GM21423 (cell line): ENCODE data around the gene AGFG2.

ENCODE experiments used
- ATAC-seq: cut with Tn5 transposase; IDR thresholded peaks from one replicate; pipeline ENCODE4 v1.9.1; 2021; ENCODE audit warnings: mild to moderate bottlenecking, moderate library complexity; ENCODE audit not compliant: unreplicated experiment

AGFG2 gene

DNA sequence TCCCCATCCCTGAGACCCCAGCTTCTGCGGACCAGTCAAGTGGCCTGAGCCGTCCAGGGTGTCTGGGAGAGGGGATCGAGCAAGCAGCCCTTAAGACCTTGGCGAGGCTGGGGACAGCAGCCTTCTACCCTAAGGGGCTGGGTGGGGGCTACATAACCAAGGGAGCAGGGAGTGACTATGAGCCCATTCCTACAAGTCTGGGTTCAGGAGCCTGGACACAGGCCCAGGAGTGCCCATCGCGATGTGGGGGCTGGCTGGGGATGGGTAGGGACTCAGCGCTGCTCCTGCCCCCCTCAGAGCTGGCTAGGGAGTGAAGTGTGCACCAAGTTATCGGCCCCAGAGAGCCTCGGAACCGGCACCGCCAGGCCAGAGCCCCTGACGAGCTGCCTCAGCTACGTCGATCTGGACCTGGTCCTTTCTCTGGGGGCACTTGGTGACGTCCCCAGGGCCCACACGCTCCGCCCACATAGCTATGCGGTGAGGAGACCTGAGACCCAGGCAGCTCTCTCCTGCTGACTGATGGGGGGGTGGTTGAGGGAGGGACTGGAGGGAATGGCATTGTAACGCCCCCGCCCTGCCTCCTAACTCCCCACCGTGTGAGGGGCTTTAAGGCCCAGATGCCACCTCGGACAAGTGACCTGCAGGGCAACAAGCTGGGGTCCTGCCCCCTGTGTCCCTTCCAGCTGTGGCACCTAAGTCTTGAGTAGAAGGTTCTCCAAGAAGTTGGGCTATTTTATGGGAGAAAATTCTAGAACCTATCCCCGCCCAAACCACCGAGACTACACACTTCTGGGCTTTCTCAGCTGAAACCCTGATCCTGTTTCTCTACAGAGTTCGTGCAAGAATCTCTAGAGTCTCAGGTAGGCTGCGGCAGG is 32.2 kb downstream of the AGFG2 start:
- no peak for ATAC-seq

DNA sequence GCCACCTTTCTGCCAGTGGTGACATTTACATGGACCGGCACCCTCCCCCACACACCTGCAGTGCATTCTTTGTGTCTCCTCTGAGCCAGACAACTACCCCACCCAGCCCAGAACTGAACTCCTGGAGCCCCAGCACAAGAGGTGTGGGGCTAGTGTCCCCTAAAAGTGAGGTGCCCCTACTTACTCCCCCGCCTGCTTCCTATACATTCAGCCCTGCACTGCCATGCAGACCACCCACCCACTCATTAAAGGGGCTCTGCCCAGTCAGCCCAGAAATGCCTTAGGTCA is 32.8 kb downstream of the AGFG2 start:
- no peak for ATAC-seq

DNA sequence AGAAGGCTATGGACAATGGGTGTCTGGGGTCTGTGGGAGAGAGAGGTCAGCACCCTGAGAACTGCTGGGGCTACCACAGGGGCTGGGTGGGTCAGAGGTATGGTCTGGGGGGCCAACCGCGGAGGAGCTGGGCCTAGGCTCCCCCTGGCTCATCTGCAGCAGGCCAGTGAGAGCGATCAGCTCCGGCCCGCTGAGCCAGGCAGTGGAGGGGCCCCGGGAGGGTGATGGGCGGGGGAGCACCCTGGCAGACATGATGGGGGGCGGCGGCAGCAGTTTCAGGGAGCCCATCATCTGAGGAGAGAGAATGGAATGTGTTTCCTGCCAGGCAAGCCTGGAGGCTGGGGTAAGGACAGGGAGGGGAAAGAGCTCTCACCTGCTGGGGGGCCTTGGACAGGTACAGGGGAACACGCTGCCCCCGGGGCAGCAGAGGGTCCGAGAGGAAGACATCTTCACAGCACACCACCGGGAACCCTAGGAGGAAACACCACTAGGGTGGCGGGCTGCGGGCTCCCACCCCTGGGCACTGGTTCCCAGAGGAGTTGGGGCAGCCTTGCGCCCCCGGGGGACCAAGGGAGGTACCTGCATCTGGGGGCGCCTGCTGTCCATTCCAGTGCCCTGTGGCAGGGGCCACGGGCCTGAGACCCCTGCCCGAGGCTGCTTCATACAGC is 33.4 kb downstream of the AGFG2 start:
- no peak for ATAC-seq

DNA sequence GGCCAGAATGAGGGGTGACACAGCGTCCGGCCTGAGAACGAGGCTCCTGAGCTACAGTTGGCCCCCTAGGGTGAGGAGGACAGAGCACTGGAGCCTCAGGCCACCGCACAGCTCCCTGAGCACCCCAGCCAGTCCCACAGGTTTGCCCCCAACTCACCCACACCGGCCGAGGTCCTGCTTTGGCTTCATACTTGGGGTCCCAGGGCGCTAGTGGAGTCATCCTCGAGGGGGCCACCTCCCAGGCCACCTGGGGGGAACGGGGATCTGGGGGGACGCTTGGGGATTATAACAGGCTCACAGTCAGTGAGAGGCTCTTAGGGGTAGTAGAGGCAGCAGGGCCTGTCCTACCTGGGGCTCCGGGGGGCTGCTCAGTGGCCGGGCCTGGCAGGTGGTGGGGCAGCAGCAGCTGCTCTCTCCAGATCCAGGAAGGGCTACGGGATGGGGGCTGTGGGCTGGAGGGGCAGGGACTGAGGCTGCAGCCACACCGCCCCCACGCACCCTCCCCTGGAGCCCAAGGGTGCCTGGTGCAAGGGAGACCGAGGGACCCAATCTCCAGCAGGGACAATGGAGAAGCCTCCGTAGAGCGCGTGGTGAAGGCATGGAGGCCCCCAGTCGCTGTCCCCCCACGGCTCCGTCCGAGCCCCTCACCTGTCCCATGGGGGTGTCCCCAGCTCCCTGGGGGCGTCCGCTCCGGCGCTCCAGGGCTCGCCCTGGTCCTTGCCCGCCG is 34.1 kb downstream of the AGFG2 start:
- no peak for ATAC-seq

DNA sequence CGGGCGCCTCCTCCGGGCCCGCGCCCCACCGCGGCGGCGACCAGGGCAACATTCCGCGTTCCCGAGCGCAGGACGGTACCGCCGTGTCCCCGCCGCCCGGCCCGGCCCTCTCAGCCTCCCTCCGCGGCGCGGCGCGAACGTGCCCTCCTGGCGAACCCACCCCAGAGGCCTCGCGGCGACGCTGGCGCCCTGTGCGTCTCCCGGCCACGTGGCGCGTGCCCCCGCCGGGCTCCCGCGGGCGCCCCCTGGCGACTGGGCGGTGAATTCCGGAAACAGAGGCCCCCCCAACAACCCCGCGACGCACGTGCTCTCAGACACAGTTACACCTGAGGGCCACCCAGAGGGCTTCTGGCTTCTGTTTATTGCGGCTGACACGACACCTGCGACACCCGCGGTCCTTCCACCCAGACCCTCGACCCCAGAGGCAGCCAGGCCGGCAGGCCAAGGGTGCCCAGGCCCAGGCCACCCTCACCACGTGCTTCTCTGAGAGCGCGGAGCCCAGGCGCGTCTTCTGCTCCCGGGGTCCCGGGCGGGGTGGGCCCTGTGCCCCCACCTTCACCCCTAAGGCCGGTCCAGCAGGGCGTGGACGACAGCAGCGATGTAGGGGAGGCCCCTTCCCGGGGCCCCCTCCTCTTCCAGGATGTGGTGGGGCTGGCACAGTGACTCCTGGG is 34.8 kb downstream of the AGFG2 start, which contains the start of gene SAP25:
Gene SAP25, minus strand, starts transcription at position 210 of the 671 bp plus-strand sequence. Its CDS starts 158 bp downstream, at position 52.
- ATAC-seq: no peak

DNA sequence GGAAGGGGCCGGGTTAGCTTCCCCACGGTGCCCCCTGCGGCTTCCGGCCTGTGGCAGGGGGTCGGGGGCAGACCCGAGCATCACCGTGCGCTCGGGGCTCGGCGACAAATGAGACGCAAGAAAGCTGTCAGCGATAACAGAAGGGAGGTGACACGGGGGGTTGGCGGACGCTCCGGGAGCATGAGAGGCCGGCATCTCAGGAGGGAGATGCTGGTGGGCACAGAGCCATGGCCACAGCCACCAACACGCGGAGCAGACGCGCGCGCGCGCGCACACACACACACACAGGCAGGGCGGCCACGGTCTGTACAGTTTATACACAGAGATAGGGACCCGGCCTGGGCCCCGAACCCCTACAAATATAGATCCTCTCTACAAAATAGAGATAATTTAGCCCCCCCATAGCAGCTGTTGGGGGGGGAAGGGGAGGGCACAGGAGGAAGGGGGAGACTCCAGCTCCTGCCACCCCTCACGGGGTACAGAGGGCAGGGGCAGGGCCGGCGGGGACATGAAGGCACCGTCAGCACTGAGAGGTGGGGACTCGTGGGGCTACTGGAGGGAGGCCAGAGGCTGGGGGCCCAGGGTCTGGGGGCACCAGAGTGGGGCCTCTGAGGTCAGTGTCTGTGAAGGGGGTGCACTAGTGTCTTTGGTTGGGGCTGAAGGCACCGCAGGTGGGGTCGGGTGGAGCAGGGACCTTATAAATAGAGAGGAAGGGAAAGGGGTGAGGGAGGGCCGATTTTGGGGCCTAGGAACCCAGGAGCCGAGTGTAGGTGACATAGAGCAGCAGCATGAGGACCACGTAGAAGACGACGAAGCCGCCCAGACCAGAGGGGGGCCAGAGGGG is 35.6 kb downstream of the AGFG2 start:
- no peak for ATAC-seq

DNA sequence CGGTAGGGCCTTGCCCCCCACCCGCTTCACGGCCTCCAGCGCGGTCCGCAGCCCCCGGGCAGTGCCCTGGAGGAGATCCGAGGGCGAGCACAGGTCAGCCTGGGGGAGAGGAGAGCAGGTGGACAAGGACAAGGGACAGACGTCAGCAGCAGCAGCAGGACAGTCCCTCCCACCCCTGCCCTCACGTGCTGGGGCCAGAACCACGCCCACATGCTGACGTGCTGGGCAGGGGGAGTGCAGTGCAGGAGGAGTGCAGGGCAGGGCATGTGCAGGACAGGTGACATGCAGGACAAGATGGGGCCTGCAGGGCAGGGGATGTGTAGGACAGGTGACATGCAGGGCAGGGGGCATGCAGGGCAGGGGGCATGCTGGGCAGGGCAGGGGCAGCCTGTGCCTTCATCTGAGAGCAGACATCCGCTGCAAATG is 36.2 kb downstream of the AGFG2 start:
- ATAC-seq: no peak

DNA sequence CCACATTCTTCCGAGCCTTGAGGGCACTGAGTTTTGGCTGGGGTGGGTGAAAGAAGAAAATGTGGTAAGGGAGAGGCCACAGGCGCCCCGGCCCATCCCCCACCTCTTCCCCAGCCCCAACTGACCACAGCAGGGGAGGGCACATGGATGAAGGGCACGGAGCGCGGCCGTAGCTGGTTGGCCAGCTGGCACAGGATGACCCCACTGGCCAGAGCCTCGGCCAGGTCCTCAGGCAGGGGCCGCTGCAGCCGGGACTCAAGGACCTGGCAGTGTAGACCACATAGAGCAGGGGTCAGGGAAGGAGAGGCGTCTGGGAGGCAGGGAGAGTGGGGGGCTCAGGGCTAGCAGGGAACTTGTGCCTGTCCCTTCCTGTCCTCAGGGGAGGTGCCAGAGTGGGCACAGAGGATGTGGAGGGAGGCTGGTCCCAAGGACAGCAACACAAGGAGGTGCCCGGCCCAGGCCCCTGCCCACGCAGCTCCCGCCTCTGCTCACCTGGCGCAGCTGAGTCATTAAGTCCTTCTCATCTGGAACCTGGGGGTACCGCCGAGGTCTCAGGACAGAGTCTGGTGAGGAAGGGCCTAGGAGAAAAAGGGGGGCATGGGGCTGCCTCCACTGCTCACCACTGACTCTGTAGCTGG is 36.9 kb downstream of the AGFG2 start:
- ATAC-seq: no peak

DNA sequence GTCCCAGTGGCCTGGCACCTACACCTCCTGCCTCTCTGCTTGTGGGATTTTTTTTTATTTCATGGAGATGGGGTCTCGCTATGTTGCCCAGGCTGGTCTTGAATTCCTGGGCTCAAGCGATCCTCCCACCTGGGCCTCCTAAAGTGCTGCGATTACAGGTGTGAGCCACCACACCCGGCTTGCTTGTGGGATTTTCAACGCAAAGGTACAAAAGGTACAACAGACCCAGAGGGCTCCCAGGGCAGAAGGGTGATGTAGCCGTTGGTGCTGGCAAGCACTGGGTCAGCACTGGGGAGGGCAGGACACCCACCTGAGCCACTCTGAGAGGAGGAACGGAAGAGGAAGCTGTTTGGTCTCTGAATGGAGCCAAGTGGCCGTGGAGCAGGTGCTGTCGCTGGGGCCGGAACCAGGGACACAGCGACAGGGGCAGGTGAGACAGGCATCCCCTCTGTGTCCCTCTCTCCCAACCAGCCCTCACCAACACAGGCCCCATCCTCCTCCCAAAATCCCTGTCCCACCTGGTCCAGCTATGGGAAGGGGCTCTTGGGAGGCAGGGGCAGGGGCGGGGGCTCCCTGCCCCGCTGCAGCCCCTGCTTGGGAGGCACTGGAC is 37.5 kb downstream of the AGFG2 start:
- no peak for ATAC-seq

DNA sequence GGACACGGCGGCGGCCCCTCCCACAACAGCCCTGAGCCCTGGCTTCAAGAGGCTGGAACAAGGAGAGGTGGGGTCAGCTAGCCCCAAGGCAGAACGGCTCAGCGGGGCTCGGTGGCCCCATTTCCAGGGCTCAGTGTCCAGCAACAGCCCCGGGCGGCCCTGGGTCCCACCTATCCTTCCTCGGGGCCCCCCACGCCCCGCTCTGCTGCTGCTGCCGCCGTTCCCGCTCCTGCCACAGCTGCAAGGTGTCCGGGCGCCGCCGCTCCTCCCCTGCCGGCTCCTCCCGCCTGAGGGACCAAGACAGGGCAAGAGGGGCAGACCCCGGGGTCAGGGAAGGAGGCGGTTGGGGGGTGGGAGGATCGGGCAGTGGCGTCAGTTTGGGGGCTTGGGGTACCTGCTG is 38.1 kb downstream of the AGFG2 start:
- no peak for ATAC-seq

DNA sequence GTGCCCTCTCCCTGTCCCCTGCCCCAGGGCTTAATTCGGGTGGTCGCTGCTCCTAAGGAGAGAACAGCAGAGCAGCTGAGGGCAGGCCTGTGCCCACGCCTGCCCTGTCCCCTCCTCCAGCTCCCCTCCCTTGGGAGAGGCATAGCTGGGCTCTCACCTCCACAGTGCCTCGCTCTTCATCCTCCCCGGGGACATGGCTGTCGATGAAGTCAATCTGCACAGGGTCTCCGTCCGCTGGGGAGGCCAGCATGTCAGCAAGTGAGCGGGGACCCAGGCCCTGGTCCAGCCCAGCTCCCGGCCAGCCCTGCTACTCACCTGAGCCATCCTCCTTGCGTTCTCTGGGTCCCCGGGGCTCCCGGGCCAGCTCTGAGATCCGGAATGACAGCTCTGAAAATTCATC is 38.5 kb downstream of the AGFG2 start:
- no peak for ATAC-seq

DNA sequence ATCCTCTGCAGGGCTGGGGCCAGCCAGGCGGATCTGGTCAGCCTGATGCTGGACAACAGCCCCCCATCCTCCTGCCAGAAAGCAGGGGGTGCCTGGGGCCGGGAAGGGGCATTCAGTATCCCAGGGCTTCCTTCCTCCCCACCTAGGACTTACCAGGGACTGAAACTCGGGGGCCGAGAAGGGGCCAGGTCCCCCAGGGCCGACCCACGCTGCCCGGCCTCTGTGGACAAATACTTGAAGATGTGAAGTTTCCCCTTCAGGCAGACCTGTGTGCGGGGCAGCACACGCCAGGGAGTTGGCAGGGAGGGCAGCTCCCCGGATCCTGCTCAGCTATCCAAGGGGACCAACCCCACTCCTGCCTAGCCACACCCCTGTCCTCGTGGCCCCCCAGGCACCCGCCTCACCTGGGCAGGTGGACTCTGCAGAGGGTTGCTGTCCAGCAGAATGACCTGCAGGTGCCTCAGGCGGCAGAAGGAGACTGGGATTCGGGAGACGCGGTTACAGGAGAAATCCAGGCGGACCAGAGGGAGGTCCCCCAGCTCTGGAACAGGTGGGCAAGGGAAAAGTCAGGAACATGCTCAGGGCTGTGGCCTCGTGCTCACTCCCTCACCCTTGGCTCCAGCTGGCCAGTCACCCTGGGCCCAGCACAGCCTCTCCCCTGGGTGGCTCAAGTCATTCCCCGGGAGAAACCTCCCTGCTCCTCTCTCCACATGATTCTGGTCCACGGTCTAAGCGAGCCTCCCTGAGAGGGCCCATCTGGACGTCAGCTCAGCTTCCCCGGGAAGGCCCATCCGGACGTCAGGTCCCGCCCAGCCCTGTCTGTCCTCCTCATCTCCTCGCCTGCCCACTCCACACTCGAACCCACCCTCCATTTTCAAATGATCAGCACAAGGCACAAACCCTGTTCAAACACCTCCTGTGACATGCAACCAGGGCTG is 39.5 kb downstream of the AGFG2 start:
- ATAC-seq: no peak

DNA sequence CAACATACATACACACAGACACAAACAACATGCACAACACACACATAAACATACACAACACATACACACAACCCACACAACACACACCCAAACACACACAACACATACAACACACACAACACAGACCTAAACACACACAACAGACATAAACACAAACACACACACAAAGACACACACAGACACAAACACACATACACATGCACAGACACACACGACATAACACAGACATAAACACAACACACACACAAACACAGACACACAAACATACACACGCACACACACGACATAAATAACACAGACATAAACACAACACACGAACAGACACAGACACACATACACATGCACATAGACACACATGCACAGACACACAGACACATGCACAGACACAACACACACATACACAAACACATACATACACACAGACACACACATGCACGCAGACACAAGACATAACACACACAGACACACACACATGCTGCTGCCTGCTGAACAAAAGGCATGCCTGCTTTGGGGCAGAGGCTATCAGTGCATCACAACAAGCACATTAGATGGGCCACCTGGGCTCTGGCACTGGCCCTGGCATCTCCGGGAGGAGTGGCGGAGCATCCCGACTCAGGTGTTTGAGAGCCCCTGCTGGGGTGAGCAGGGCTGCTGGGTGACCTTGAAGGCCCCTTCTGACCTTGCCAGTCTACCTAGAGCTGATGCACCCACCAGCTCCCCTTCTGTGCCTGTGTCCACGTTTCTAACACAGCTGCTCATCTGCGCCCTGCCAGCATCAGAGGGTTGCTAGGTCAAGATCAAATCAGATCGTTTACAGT is 41.7 kb downstream of the AGFG2 start:
- no peak for ATAC-seq

DNA sequence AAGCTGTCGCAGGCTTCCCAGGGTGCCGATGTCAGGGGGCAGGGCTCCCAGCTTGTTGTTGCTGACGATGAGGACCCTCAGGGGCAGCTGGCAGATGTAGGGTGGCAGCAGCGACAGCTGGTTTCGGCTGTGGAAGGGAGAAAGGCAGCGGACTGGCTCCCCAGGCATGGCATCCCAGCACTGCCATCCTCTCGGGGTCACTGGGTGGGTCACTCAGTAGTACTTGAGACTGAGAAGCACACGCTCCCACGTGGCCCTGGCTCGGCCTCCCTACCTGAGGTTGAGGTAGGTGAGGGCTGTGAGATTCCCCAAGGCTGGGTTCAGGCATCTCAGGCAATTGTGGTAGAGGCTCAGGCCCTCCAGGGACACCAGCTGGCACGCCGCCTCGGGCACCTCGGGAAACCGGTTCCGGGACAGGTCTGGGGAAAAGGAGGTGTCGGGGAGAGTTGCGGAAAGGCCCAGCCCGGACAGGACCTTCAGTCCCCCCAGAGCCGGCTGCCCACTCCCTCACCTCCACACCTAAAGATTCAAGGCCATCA is 43.1 kb downstream of the AGFG2 start:
- no peak for ATAC-seq

DNA sequence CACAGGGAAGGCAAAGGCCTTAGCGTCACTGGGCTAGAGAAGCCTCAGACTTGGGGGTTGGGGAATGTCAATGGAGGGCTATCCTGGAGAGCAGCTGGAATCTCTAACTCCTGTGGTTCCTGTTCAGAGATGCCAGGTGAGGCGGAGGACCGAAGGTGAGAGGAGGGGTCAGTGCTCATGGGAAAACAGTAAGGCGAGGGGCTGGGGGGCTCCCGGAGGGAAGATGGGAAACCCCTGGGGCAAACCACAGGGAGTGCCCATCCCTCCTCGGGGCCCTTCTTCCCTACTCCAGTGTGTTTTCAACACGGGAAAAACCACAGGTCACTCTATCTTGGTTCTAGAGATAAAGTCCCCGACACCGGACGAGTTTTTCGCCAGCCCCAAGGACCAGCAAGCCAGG is 43.6 kb downstream of the AGFG2 start:
- ATAC-seq: no peak

DNA sequence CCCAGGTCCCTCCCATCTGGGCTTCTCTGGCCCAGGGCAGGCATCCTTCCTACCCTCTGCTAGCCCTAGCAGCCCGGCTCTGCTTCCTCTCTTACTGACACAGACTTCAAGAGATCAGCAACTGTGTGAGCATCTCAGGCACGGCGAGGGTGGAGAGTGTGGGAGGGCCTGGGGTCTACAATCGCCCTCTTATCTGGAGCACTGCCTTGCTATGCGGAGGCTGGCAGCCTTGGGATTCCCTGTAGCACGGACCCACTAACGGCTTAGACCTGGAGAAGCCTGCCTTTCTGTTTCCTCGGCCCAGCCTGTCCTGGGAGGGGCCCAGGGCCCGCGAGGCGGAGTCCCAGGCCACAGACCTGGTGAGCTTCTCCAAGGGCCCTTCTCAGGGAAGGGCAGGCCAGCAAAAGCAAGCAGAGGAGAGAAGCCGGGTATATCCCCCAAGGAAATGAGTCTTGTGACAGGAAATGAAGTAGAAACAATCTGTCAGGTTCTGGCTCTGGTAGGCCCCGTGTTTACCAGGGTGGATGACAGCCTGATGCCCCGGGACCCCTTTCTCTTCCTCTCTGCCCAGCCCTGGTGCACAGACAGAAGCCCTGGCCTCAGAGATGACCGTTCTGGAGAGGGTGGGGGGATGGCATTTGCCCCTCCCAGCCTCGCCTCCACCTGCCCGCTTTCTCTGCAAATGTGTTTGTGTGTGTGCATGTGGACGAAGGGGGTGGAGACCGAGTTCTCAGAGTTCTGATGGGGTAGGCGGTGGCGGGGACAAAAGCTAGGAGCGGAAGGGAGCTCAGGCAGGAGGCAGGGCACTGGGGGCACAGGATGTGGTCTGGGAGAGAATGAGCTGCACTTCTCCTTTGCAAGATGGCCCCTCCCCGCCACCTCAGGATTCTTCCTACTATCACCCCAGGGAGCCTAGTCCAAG is 44.4 kb downstream of the AGFG2 start:
- ATAC-seq: no peak
